Measurements from ENCODE around the gene SPATA12. TPM values are rescaled to one million over a fixed set of nuclear protein-coding genes. Genes with fewer than 3 reads are reported as not detected.
A peak's percentile ranks its signal among the peaks of the same experiment; 100 is the strongest.

SPATA12 gene
- total RNA-seq, 4 donors from 2014 or later: not detected

DNA sequence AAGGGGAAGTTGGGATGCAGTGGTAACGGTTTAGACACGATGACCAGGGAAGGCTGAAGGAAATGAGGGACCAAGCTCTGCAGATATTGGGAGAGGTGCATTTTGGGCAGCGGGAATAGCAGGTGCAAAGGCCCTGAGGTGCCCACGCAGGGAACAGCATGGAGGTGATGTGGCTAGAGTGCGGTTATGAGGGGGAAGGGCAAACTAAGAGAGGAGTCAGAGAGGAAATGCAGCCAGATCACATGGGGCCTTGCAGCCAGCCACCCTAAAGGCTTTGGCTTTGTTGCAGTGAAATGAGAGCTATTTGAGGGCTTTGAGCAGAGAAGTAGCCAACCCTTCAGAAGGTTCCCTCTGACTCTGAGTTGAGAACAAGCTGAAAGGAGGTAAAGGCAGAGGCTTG, 2.6 kb downstream of the SPATA12 start:
- TF ChIP-seq, protein P1, sequence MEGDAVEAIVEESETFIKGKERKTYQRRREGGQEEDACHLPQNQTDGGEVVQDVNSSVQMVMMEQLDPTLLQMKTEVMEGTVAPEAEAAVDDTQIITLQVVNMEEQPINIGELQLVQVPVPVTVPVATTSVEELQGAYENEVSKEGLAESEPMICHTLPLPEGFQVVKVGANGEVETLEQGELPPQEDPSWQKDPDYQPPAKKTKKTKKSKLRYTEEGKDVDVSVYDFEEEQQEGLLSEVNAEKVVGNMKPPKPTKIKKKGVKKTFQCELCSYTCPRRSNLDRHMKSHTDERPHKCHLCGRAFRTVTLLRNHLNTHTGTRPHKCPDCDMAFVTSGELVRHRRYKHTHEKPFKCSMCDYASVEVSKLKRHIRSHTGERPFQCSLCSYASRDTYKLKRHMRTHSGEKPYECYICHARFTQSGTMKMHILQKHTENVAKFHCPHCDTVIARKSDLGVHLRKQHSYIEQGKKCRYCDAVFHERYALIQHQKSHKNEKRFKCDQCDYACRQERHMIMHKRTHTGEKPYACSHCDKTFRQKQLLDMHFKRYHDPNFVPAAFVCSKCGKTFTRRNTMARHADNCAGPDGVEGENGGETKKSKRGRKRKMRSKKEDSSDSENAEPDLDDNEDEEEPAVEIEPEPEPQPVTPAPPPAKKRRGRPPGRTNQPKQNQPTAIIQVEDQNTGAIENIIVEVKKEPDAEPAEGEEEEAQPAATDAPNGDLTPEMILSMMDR (IDR thresholded peaks at IDR 0.05): no peak
- ATAC-seq (ENCODE audit: low FRiP score): no peak
- DNase-seq (ENCODE audit: low spot score): no peak

DNA sequence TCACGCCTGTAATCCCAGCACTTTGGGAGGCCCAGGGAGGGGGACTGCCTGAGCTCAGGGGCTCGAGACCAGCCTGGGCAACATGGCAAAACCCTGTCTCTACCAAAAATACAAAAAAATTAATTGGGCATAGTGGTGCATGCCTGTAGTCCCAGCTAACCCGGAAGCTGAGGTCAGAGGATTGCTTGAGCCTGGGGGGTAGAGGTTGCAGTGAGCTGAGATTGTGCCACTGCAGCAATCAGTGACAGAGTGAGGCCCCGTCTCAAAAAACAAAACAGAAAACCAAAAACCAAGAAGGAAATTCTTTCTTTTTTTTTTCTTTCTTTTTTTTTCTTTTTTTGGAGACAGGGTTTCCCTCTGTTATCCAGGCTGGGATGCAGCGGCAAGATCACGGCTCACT, 3.5 kb downstream of the SPATA12 start:
- TF ChIP-seq, protein P1 (IDR thresholded peaks at IDR 0.05): no peak
- DNase-seq (ENCODE audit: low spot score) (no peak), ATAC-seq (ENCODE audit: low FRiP score) (no peak)

DNA sequence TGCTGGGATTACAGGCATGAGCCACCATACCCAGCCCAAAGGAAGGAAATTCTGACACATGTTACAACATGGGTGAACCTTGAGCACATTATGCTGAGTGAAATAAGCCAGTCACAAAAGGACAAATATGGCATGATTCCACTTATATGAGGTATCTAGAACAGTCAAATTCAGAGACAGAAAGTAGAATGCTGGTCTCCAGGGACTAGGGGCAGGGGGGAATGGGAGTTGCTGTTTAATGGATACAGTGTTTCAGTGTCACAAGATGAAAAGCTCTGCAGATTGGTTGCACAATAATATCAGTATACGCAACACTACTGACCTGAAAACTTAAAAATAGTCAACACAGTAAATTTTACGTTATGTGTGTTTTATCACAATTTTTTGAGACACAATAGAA, 4.1 kb downstream of the SPATA12 start:
- DNase-seq (ENCODE audit: low spot score) (no peak), ATAC-seq (ENCODE audit: low FRiP score) (no peak)
- TF ChIP-seq, protein P1 (IDR thresholded peaks at IDR 0.05): no peak

DNA sequence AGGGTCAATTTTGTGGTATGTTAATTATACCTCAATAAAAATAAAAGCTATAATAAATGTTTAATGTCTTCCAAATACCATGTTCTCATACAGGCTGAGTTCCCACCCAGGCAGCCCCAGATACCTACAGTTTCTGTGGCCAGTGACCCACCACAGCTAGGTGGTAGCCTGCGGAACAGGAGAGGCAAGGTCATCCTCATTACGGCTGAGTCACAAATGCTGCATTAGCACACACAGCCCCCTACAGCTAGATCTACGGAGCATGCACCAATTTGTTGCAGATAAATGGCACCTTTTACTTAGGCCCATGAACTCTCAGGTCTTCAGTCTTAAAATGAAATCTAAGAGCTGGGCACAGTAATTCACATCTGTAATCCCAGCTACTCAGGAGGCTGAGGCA, 5.1 kb downstream of the SPATA12 start:
- no peak for ATAC-seq (ENCODE audit: low FRiP score)

DNA sequence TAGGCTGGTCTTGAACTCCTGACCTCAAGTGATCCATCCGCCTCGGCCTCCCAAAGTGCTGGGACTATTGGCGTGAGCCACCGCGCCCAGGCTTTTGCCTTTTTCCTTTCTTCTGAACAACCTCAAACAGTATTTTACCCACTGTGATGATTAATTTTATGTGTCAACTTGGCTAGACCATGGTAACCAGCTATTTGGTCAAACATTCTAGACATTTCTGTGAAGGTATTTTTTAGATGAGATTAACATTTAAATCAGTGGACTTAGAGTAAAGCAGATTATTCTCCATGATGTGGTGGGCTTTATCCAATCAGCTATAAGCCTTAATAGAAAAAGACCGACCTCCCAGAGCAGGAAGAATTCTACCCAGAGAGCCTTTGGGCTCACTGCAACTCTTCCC, 6.0 kb downstream of the SPATA12 start:
- ATAC-seq (ENCODE audit: low FRiP score) (no peak), DNase-seq (ENCODE audit: low spot score) (no peak)
- TF ChIP-seq, protein P1 (IDR thresholded peaks at IDR 0.05): no peak

More for the DNA sequence above, 5.1 kb downstream of the SPATA12 start:
- TF ChIP-seq, protein P1 (IDR thresholded peaks at IDR 0.05): no peak
- no peak for DNase-seq (ENCODE audit: low spot score)

DNA sequence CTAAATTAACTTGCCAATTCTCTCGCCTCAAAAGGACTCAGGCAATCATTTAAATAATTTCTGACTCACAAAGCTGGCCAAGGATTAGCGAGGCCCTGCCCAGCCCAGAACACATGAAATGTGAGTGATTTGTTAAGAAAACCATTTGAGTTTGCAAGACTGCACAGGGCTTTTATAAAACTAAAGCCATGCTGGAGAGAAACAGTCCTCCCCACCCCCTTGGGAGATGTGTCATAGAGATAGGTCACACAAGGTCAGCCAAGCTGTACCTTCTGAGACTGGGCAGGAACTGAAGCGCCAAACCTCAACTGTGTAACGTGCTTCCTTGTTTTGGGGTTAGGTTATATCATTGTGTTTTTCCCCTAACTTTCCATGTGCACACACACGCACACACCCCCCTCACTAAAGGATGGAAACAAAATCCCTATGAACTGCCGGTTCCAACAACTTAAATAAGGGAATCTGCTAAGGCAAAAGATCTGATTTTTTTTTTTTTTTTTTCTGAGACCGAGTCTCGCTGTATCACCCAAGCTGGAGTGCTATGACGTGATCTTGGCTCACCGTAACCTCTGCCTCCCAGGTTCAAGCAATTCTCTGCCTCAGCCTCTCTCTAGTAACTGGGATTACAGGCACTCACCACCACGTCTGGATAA, 8.1 kb downstream of the SPATA12 start:
- no peak for DNase-seq (ENCODE audit: low spot score)
- TF ChIP-seq, protein P1 (IDR thresholded peaks at IDR 0.05): no peak
- ATAC-seq (ENCODE audit: low FRiP score): peak; percentile 91

DNA sequence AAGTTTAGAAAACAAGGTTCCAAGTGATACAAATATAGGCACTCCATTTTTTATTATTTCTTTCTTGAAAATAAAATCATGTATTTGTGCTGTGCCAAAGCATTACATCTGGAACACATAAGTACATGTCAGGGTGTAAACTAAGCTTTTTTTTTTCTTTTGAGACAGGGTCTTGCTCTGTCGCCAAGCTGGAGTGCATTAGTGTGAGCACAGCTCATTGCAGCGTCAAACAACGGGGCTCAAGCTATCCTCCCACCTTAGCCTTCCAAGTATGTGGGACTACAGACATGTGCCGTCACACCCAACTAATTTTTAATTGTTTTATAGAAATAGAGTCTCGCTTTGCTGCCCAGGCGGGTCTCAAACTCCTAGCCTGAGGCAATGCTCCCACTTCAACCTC, 9.0 kb downstream of the SPATA12 start:
- TF ChIP-seq, protein P1 (IDR thresholded peaks at IDR 0.05): no peak
- DNase-seq (ENCODE audit: low spot score): no peak
- ATAC-seq (ENCODE audit: low FRiP score): no peak
